HG03039 (cell line): ENCODE results near the gene HTR3D.
"Not testable (repeated sequence)": the region's sequence is repeated elsewhere in the genome, so short reads cannot be mapped to it uniquely, and the experiment has no call there.

ENCODE experiments used
- ATAC-seq: cut with Tn5 transposase; IDR thresholded peaks from one replicate; pipeline ENCODE4 v1.9.1; 2021; ENCODE audit warnings: mild to moderate bottlenecking, moderate library complexity; ENCODE audit not compliant: unreplicated experiment

The HTR3D gene

DNA sequence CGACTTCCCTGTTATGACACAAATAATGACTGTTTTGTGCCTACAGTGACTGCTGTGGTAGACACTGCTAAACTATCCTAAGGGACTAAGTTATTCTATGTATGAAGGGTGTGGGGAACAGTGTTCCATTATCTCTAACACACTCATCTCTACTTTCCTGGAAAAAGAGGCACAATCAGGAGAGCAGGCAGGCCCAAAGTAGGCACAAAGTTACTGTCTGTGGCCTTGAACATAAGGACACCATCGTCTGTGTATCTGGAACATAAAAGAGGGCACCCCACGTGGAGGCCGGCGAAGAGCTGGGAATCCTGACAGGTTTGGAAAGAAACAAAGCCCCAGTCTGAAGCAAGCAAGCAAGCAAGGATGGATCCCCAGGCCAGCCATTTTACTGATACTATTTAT lies 15.4 kb upstream of the HTR3D start:
- ATAC-seq, result no peak

DNA sequence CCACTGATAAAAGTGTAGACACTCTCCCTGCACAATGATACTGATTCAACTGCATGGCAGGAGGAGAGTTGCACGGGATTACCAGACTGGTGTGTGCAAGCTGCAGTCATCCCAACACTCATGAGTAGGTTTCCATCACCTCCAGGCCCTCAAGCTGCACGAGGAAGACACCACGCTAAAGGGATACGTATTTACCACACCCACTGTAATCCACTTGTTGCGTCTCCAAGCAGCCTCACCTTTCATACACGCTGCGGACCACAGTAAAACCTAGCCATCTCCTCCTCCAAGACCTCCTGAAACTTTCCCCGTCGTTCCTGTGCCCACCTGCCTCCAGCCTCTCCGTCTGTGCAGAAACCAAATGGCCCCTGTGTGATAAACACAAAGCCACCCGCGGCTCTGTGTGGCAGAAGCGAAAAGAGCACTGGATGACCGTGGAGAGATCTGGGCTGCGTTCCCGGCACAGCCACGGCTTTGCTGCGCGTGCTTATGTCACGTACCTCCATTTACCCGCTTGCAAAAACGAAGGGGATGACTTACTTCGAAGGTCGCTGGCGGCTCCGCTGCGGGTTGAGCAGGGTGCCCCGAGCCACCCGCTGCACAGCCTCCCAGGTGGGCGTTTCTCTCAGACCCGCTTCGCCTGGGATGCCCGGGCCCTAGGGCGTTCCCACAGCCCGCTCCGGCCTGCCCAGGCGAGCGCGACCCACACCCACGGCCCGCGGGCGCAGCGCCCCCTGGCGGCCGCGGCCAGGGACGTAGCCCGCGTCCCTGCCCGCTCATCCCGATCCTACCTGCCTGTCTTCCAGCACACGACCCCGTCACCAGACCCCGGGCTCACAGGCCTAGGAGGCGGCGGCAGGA lies 14.5 kb upstream of the HTR3D start:
- peak; percentile 84 for ATAC-seq

DNA sequence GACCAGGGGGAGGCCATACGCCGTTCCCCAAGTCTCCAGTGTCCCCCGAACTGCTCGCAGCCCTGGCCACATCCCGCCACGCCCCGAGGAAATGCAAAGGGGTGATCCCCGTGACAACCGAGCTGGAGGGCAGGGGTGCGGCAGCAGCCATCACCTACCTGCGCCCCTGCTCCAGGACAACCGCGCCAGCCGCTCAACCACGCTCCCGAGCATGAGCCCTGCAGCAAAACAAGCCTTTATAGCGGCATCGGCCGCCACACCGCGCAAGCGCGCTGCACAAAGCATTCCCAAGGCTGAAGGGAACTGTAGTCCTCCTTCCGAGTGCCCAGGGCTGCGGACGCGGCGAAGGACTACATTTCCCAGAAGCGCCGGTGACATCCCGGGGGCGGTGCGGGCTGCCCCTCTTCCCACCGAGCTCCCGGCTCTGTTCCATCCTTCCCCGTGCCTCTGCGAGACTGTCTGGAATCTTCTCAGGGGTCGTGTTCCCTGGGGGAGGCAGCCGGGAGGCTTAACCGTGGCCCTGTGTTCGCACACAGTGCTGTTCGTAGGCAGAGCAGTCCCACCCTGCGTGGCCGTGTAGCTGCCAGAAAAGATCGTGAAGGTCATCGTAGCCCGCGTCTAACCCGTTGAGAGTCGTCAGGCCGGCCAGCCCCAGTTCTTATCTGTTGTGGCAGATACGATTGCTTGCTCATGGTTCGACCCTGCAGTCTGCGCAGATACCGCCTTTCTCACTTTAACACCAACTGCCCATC lies 13.7 kb upstream of the HTR3D start, which contains the start of gene ABCC5:
Gene ABCC5 (minus strand): TSS at position 213 of the 752 bp plus-strand sequence. CDS start 3,492 bp downstream, outside the sequence.
- ATAC-seq, result peak; percentile 89

GRCh38 chr3:184018424-184018973 lies 13.0 kb upstream of the HTR3D start:
- no peak for ATAC-seq

GRCh38 chr3:184022323-184022722 lies 9.2 kb upstream of the HTR3D start:
- no peak for ATAC-seq

- ATAC-seq, result not testable (repeated sequence)
Observed at GRCh38 chr3:184025256-184025655, 6.3 kb upstream of the HTR3D start.

DNA sequence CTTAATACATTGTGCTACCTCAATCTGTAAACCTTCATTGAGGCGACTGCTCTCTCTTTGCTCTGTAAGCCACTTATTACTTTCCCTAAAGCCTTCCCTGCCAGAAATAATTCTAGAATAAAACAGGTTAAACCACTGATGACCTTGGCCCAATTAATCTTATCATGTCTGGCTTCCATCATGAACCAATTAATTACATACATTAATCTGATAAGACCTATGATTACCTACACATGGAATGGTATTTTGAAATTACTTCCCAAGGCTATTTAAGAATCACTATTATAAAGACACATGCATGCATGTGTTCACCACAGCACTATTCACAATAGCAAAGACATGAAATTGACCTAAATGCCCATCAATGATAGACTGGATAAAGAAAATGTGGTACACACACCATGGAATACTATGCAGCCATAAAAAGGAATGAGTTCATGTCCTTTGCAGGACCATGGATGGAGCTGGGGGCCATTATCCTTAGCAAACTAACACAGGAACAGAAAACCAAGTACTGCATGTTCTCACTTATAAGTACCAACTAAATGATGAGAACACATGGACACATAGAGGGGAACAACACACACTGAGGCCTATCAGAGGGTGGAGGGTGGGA lies 3.2 kb upstream of the HTR3D start:
- not testable (repeated sequence) for ATAC-seq

DNA sequence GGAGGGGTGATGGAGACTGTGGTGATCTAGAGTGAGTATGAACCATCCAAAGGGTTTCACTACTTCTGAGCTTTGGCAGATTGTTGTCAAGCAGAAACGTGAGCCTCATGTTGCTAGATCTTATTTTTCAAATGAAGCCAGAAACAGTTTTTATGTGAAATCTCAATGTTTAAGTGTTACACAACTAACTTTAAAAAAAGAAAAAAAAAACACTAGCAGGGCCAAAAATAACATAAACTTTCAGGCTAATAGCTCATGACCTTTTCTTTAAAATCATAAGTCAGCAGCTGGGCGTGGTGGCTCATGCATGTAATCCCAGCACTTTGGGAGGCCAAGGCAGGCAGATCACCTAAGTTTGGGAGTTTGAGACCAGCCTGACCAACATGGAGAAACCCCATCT lies 2.1 kb upstream of the HTR3D start:
- no peak for ATAC-seq

- ATAC-seq, result no peak
Observed at GRCh38 chr3:184030536-184030935, 1.0 kb upstream of the HTR3D start.

DNA sequence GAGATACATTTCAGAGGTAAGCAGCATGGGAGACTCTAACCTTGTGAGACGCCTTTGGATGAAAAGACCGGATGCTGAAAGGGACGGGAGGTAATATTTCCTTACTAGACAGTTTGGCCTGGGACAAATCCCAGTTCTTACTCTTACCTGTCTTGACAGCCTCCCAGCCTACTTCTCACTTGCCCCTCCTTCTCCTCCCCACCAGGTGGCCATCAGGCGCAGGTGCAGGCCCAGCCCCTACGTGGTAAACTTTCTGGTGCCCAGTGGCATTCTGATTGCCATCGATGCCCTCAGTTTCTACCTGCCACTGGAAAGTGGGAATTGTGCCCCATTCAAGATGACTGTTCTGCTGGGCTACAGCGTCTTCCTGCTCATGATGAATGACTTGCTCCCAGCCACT lies 6.3 kb downstream of the HTR3D start:
- ATAC-seq, result no peak

DNA sequence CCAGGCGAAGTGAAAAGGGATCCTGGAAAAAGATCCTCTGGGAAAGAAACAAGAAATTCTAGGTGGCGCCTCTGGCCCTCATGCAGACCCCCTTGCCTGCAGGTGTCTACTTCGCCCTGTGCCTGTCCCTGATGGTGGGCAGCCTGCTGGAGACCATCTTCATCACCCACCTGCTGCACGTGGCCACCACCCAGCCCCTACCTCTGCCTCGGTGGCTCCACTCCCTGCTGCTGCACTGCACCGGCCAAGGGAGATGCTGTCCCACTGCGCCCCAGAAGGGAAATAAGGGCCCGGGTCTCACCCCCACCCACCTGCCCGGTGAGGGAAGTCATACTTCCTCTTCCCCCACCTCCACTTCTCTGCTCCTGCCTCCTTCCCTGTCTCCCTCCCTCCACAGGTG lies 6.8 kb downstream of the HTR3D start:
- not testable (repeated sequence) for ATAC-seq

- no peak for ATAC-seq
Observed at GRCh38 chr3:184039414-184039813, 7.9 kb downstream of the HTR3D start.

GRCh38 chr3:184040010-184040409 lies 8.5 kb downstream of the HTR3D start:
- no peak for ATAC-seq

DNA sequence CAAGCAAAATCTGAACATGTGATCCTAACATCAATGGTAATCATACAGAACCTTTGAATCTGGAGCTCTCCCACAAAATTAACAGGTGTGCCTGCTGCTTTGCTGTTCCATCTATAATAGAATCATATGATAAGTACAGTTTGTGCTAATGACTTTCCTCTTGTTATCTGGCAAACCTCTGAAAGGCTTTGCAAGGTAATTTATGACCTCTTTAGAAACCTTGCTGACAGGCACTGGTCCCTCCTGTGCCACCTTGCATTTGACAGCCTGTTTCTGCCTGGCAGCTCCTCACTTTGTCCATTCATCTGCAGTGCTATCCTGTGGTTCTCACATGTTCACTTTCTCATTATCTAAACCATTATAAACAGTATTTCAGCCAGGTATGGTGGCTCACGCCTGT lies 11.1 kb downstream of the HTR3D start:
- ATAC-seq, result no peak

GRCh38 chr3:184045995-184046394 lies 14.5 kb downstream of the HTR3D start:
- no peak for ATAC-seq

DNA sequence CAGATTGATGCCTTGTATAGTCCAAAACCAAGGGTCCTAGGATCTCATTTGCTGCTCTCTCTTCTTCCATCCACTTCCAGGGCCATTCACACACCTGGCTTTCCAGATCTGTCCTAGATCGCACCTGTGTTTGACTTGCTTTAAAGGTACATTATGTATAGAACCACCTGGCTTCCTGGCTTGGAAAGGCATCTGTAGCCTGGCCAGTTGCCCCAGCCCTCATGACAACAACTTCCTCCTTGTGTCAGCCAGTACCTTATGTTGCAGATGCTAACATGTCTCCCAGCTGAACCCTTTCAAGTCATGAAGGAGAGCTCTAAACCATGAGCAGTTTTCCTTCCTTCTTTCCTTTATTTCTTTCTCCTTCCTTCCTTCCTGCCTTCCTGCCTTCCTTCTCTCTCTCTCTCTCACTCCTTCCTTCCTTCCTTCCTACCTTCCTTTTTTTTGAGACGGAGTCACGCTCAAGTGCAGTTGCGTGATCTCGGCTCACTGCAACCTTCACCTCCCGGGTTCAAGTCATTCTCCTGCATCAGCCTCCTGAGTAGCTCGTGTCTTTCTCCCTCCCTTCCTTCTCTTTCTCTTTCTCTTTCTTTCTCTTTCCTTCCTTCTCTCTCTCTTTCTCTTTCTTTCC lies 18.8 kb downstream of the HTR3D start:
- no peak for ATAC-seq

- no peak for ATAC-seq
Observed at GRCh38 chr3:184052767-184053166, 21.2 kb downstream of the HTR3D start, which contains the start of gene HTR3C. HTR3C (plus strand) TSS chr3:184053047; CDS start chr3:184053081, 34 bp downstream.

GRCh38 chr3:184058029-184058428 lies 26.5 kb downstream of the HTR3D start:
- ATAC-seq, result no peak

DNA sequence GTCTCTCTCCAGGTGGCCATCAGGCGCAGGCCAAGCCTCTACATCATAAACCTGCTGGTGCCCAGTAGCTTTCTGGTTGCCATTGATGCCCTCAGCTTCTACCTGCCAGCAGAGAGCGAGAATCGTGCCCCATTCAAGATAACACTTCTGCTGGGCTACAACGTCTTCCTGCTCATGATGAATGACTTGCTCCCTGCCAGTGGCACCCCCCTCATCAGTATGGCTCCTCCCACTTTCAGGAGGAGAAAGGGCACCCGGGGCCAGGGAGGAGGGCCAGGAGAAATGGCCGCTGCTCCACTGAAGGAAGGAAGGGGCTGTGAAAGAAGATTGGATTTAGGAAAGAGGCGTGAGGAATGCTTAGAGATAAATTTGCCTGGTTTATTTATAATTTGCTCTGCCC lies 27.9 kb downstream of the HTR3D start:
- no peak for ATAC-seq

DNA sequence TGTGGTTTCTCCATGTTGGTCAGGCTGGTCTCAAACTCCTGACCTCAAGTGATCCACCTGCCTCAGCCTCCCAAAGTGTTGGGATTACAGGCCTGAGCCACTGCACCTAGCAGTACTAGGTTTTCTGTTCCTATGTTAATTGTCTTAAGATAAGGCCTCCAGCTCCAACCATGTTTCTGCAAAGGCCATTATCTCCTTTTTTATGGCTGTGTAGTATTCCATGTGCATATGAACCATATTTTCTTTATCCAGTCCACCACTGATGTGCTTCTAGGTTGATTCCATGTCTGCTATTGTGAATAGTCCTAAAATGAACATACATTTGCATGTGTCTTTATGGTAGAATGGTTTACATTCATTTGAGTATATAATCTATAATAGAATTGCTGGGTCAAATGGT lies 31.1 kb downstream of the HTR3D start:
- ATAC-seq, result no peak

DNA sequence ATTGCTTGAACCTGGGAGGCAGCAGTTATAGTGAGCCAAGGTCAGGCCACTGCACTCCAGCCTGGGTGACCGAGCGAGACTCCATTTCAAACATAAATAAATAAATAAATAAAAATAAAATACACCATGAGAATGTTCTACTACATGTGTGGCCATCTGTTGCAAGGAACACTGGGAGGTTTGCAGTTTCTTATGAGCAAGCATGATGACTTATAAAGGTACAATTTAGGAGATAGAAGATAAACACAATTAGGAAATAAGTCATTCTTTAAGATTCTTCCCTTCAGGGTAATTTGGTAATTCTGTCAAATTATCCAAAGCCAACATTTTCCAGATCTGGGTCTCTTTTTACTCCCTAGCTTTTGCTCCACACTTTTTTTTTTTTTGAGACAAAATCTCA lies 34.7 kb downstream of the HTR3D start:
- no peak for ATAC-seq
